Measurements from ENCODE around the gene ATRNL1. TPM values are rescaled to one million over a fixed set of nuclear protein-coding genes. Genes with fewer than 3 reads are reported as not detected.

Gene ATRNL1
- total RNA-seq, 1 donor from 2014 or later = 1.6 TPM

- no peak for DNase-seq
- no peak for ATAC-seq
- intact Hi-C loops (cut with micrococcal nuclease) = no loop called here
Observed at GRCh38 chr10:115977855-115978254, 884.7 kb downstream of the ATRNL1 start.

GRCh38 chr10:115979576-115979975 lies 886.4 kb downstream of the ATRNL1 start:
- ATAC-seq (no peak), DNase-seq (no peak)
- intact Hi-C loops (cut with micrococcal nuclease) = no loop called here

- DNase-seq = no peak
- intact Hi-C loops (cut with micrococcal nuclease) = no loop called here
- no peak for ATAC-seq
Observed at GRCh38 chr10:115980470-115980869, 887.3 kb downstream of the ATRNL1 start.

- DNase-seq (no peak), ATAC-seq (no peak)
- intact Hi-C loops (cut with micrococcal nuclease) = no loop called here
Observed at GRCh38 chr10:115981081-115981480, 887.9 kb downstream of the ATRNL1 start.

GRCh38 chr10:115982076-115982475 lies 888.9 kb downstream of the ATRNL1 start:
- DNase-seq = no peak
- intact Hi-C loops (cut with micrococcal nuclease) = no loop called here
- ATAC-seq = no peak

GRCh38 chr10:115982526-115982925 lies 889.4 kb downstream of the ATRNL1 start:
- DNase-seq (no peak), ATAC-seq (no peak)
- intact Hi-C loops (cut with micrococcal nuclease) = no loop called here

- DNase-seq = no peak
- intact Hi-C loops (cut with micrococcal nuclease) = no loop called here
- no peak for ATAC-seq
Observed at GRCh38 chr10:115985786-115986185, 892.6 kb downstream of the ATRNL1 start.

GRCh38 chr10:115988380-115988779 lies 895.2 kb downstream of the ATRNL1 start:
- ATAC-seq (no peak), DNase-seq (no peak)

GRCh38 chr10:115989621-115990020 lies 896.5 kb downstream of the ATRNL1 start:
- intact Hi-C loops (cut with micrococcal nuclease) = no loop called here
- ATAC-seq (no peak), DNase-seq (no peak)

More at GRCh38 chr10:115988380-115988779, 895.2 kb downstream of the ATRNL1 start:
- intact Hi-C loops (cut with micrococcal nuclease) = no loop called here

- intact Hi-C loops (cut with micrococcal nuclease) = no loop called here
- ATAC-seq (no peak), DNase-seq (no peak)
Observed at GRCh38 chr10:115992236-115992986, 899.2 kb downstream of the ATRNL1 start.

- no peak for DNase-seq
- intact Hi-C loops (cut with micrococcal nuclease) = no loop called here
- ATAC-seq = no peak
Observed at GRCh38 chr10:115996031-115996430, 902.9 kb downstream of the ATRNL1 start.

GRCh38 chr10:115998301-115998700 lies 905.1 kb downstream of the ATRNL1 start:
- intact Hi-C loops (cut with micrococcal nuclease) = no loop called here
- ATAC-seq (no peak), DNase-seq (no peak)

Other genes with a start within 250 kb of the ATRNL1 start
- 13.8 TPM for gene TRUB1, start 155.2 kb upstream of the ATRNL1 start, total RNA-seq

Data from left ventricle myocardium superior (tissue), 1 donor.